GM18951 (cell line): ENCODE results near the gene KYNU.

ENCODE experiments used
- POLR2A ChIP-seq: IDR thresholded peaks from 4 replicates; pipeline ENCODE4 v1.6.1; 2011; ENCODE audit warnings: mild to moderate bottlenecking; ENCODE audit not compliant: insufficient read length, insufficient read depth; ENCODE audit errors: extremely low read depth
- in situ Hi-C: fragments of 300-500 bp; cut with MboI; formaldehyde crosslinking; loops from one replicate; pipeline ENCODE4 v1.12.0; 2022; ENCODE audit warnings: low sequenced_read_pairs, mixed read lengths, inconsistent platforms; ENCODE audit not compliant: unreplicated experiment

Gene KYNU

DNA sequence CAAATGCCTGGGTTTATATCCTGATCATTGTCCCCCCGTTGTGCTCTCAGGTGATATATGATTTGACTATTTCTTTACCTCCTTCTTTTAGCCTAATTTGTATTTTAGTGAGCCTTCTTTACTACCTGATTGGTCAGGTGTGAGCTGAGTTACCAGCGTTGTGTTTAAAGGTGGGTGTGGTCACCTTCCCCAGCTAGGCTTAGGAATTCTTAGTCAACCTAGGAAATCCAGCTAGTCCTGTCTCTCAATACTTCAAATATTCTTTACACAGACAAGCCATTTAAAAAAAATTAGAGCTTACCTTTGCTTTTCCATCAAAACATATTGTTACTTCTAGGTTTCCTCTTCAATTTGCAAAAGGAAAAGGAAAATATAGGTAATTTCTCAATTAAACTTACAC lies 30.2 kb downstream of the KYNU start:
- no peak for TF ChIP-seq POLR2A
- in situ Hi-C loops = no loop called here

DNA sequence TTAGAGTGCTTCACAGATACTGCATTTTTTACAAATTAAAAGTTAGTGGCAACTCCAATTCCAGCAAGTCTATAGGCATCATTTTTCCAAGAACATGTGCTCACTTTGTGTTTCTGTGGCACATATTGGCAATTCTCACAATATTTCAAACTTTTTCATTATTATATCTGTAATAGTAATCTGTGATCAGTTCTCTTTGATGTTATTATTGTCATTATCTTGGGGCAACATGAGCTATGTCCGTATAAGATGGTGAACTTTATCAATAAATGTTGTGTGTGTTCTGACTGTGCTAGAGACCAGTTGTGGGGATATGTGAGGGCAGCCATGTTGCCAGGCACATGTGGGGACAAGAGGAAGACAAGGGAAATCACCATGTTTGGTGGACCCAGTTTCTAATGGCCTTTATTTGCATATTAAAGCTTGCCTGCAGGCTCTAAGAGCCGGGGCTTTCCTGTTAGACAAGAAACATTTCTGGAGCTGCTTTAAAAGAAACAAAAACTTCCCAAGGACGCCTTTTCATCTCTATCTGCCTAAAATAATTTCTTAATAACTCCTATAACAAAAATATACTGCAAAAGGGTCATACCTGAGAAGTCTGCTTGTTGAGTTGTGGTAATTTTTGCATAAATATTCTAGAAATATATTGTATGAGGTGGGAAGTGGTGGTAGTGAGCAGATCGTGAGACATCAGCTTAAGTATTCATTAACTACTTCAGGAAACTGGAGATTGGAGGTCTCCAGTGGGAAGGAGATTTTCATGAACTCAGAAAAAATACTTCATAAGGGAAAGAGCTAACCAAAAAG lies 37.2 kb downstream of the KYNU start:
- TF ChIP-seq POLR2A = no peak
- in situ Hi-C loops = no loop called here

DNA sequence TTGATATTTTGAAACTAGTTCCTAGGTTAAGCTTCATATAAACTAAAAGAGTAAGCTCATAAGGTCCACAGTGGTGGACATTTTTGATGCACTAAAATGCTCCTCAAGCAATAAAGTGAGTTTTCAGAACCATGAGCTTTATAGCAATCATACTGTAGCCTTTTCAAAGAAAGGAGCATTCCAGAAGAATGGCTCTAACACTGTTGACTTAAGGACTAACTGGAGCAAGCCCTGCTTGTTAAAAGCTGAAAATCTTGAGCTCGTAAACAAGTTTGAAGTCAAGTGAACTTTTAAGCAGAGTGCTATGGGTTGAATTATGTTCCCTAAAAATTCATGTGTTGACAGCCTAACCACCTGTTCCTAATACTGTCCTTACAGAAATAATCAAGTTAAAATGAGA lies 38.0 kb downstream of the KYNU start:
- TF ChIP-seq POLR2A = no peak
- in situ Hi-C loops = no loop called here

DNA sequence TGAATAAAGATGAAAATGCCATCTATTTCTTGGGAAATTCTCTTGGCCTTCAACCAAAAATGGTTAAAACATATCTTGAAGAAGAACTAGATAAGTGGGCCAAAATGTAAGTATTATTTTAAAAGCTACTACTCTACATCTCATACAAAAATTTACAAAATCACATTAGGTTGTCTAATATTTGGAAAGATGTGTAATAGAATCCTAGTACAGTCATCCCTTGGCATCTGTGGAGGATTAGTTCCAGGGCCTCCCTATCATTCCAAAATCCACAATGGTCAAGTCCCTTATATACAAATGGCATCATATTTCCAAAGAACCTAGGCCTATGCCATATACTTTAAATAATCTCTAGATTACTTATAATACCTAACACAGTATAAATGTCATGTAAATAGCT lies 41.2 kb downstream of the KYNU start:
- in situ Hi-C loops = no loop called here
- no peak for TF ChIP-seq POLR2A

DNA sequence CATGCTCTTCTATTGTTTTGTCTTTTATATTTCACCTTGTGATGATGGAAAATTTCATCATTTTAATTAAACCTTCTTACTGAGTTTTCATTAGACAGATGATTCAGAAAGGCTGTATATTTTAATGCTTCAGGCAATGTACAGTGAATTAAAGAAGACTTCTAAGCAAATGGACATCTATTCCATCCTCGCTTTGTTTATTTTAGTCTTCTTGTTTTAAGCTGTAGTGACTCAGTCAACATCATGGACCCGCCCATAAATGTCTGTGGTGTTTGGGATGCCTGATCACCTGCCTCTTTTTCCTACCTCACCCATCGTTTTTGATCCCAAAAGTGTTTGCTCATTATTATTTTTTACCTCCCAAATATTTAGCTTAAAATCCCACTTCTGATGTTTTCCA lies 43.1 kb downstream of the KYNU start:
- TF ChIP-seq POLR2A = no peak
- in situ Hi-C loops = no loop called here

DNA sequence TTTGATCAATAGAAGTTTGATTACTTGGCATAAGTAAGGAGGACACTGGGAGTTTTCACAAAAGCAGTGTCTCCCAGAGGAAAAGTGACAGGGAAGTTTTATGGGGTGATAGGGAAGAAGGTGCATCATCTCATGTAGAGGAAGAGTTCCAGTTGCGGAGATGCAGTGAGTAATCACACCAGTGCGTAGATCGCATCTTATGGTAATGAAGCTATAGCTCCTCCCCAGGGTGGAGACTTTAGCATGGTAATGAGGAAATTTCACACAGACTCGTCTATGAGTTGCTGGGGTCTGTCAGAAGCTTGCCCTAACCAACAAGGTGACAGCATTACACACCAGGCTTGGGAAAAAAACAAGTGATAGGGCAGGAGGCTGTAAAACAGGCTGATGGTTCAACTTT lies 49.0 kb downstream of the KYNU start:
- no peak for TF ChIP-seq POLR2A

DNA sequence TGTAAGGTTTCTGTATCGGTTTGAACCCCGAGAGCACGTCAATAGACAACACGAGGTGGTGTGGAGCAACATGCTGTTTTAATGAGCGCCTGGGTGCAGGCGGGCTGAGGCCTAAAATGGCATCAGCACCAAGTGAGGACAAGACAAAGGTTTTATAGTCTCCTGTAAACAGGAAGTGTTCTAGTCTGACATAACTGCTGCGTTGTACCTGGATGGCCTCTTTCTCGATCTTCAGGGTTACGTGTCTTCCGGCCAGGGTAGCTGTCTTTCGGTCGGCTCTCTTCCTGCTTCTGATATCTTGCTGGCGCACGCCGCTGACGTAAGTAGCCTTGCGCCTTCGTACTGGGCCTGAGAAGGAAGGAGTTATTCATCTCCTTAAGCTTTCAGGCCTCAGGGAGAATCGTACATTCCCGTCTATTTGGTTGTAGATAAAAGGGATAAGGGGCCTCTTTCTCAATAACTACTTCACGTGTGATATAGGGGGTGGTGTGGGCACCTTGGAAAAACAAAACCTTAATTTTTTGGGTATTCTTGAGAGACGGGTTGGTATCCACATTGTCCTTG lies 53.5 kb downstream of the KYNU start:
- no peak for TF ChIP-seq POLR2A
- in situ Hi-C loops = no loop called here

More for the DNA sequence above, 49.0 kb downstream of the KYNU start:
- in situ Hi-C loops = no loop called here

DNA sequence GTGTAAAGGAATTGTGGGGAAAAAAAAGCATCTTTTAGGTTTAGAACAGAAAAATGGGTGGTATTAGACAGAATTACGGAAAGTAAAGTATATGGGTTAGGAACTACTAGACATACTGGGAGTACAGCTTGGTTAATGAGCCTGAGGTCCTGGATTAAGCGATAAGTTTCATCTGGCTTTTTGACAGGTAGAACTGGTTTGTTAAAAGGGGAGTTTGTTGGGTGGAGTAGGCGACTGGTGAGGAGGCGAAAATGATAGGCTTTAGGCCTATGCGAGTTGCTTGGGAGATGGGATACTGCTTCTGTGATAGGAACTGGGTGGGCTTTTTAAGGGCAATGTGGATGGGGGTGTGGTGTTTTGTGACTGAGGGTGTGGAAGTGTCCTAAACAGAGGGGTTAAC lies 56.5 kb downstream of the KYNU start:
- in situ Hi-C loops = no loop called here
- no peak for TF ChIP-seq POLR2A

DNA sequence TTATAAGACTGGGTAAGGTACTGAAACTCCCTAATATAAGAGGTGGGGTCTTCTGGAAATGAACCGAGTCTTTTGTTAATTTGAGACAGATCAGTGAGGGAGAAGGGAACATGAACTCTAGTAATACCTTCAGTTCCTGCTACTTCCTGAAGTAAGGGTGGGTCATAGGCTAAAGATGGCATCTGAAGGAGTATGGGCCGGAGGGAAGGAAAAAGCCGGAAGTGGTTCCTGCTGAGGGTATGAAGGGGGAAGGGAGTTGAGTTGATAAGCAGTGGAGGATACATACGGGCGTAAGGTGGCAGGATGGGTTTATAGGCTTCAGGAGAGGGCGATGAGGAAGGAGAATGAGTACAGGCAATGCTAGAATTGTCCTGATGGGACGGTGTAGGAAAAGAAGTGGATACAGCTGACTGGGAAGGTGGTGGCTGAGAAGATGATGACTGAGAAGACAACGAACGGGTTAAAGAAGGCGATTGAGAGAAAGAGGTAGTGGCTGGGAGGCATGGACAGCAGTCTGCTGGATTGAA lies 58.2 kb downstream of the KYNU start:
- in situ Hi-C loops = no loop called here
- no peak for TF ChIP-seq POLR2A

DNA sequence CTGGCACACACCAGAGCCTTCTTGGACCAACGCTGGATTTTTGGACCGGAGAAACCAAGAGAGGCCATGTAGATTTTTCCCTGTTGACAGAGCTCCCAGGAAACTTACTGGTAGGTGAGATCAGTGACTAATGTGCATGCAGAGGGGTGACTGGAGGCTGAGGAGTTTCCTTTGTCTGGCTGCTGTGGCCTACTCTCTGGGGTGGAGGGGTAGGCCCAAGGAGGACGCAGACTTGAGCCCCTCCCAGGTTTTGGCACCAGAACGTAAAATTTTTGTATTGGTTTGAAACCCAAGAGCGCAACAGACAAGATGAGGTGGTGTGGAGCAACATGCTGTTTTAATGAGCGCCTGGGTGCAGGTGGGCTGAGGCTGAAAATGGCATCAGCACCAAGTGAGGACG lies 59.2 kb downstream of the KYNU start:
- in situ Hi-C loops = no loop called here
- TF ChIP-seq POLR2A = no peak

DNA sequence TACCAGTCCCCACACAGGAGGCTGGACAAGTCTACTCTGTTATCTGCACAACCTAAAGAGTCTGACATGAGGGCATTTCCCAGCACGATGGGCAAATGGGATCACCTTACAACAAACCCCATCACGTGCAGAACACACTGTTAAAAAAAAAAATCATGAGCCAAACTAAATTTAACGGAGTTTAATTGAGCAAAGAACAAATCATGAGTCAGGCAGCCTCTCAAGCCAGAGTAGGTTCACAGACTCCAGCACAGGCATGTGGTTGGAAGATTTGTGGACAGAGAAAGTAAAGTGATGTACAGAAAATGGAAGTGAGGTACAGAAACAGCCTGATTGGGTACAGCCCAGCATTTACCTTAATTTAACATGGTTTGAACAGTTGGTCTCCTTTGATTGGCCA lies 59.9 kb downstream of the KYNU start:
- in situ Hi-C loops = no loop called here
- TF ChIP-seq POLR2A = no peak

DNA sequence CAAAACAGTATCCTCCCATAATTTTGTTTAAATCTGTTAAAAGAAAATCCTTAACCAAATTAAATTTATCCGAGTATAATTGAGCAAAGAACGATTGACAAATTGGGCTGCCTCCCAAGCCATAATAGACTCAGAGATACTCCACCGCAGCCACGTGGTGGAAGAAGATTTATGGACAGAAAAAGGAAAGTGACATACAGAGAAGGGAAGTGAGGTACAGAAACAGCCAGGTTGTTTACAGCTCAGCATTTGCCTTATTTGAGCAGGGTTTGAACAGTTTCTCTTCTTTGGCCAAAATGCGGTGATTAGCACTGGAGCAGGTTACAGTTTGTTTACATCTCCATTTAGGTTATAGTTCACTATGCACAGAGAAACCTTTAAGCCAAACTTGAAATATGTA lies 60.8 kb downstream of the KYNU start:
- TF ChIP-seq POLR2A = no peak
- in situ Hi-C loops = no loop called here

DNA sequence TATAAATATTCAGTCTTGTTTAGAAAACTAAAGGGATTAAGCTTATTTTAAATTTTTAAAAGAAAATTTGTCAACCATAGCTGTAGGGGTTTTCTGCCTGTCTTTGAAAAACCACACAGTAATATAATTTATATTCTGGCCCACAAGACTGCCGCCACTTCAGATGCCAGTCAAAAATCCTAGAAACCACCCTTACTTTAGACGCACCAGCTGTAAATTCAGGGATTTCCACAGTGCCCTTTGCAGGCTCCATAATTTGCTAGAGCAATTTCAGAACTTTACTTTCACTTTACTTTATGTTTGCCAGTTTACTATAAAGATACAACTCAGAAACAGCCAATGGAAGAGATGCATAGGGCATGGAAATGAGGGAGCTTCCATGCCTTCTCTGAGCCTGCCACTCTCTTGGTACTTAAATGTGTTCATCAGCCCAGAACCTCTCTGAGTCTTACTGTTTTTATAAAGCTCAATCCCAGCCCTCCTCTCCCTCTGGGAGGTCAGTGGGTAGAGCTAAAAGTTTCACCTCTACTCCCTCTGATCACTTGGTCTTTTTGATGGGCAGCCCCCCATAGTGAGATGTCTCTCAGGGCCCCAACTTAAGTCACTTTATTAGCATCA lies 63.3 kb downstream of the KYNU start:
- in situ Hi-C loops = no loop called here
- no peak for TF ChIP-seq POLR2A

DNA sequence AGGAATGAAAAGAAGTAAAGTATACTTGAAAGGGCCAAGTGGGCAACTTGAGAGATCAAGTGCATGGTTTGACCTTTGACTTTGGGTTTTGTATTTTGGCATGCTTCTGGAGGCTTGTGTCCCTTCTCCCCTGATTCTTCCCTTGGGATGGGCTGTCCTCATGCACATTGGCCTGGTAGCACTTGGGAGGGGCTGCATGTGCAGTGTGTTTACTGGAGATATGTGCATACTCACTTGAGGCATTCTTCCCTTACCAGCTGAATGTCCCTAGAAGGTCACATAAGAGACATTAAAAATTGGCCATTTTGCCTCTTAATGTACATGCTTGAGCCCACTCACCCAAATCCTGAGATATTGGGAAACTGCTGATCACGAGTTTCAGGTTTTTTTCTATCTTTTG lies 65.2 kb downstream of the KYNU start:
- TF ChIP-seq POLR2A = no peak
- in situ Hi-C loops = no loop called here
